SK-N-MC (cell line): ENCODE data around the gene GEMIN5.

Experiments
- DNase-seq: peaks from one replicate; pipeline ENCODE4 v3.0.0-alpha.2; 2011; ENCODE audit warnings: low read depth, low spot score
- H3K27ac ChIP-seq: fragments of 200-600 bp; sonication (generic); 2 replicates; pipeline ENCODE4 v1.5.1; 2016; ENCODE audit warnings: mixed run types
- H3K36me3 ChIP-seq: fragments of 200-600 bp; sonication (generic); 2 replicates; pipeline ENCODE4 v1.6.1; 2017; ENCODE audit warnings: antibody characterized with exemption, low read length, mixed read lengths; ENCODE audit not compliant: insufficient read depth
- H3K4me3 ChIP-seq: fragments of 200-600 bp; sonication (generic); 2 replicates; pipeline ENCODE4 v1.5.1; 2016
- H3K9ac ChIP-seq: fragments of 200-600 bp; sonication (generic); 2 replicates; pipeline ENCODE4 v1.8.0; 2017; ENCODE audit warnings: mixed run types, mixed read lengths; ENCODE audit not compliant: insufficient read length
- H3K9me3 ChIP-seq: fragments of 200-600 bp; sonication (generic); 2 replicates; pipeline ENCODE4 v1.6.1; 2017; ENCODE audit warnings: low read depth, mild to moderate bottlenecking, antibody characterized with exemption, low read length, moderate library complexity, mixed read lengths
- EZH2 ChIP-seq: fragments of 200-600 bp; sonication (generic); IDR thresholded peaks from one replicate; pipeline ENCODE4 v1.6.1; 2017; ENCODE audit warnings: antibody characterized with exemption
- FOXP2 ChIP-seq: optimal IDR thresholded peaks from 2 replicates; pipeline ENCODE3; 2011; ENCODE audit warnings: mild to moderate bottlenecking, moderate library complexity; ENCODE audit not compliant: insufficient read depth; ENCODE audit errors: extremely low read length, control extremely low read depth
- POLR2AphosphoS5 ChIP-seq: IDR thresholded peaks from 2 replicates; pipeline ENCODE4 v1.6.1; 2012; ENCODE audit warnings: mild to moderate bottlenecking, low read depth, low read length, borderline replicate concordance

The GEMIN5 gene

GRCh38 chr5:154858297-154858971 lies 79.6 kb downstream of the GEMIN5 start, which contains the start of gene CNOT8:
CNOT8 (plus strand) TSS chr5:154858627; CDS start chr5:154863279, 4,652 bp downstream.
- Histone ChIP-seq H3K9me3 (no peaks in the 10 kb centered on the region), H3K27ac (peak within 1 kb of the TSS; percentile 96), H3K4me3 (peak within 1 kb of the TSS; percentile 87), H3K9ac (peak within 1 kb of the TSS; percentile 90), H3K36me3 (peaks cover 16% of the 10 kb centered on the region)
- peak; percentile 91; the same call in 1 of the 2 replicates for TF ChIP-seq POLR2AphosphoS5
- no peak for TF ChIP-seq EZH2
- peak; percentile 89 for DNase-seq

GRCh38 chr5:154857530-154858296 lies 80.3 kb downstream of the GEMIN5 start:
- Histone ChIP-seq H3K9ac (peak overlapping the region; percentile 90), H3K36me3 (peaks cover 10% of the 10 kb centered on the region), H3K9me3 (no peaks in the 10 kb centered on the region), H3K4me3 (peak overlapping the region; percentile 87), H3K27ac (peak overlapping the region; percentile 96)
- TF ChIP-seq EZH2 (no peak), POLR2AphosphoS5 (peak; percentile 85), FOXP2 (peak; percentile 57)
- DNase-seq: no peak

GRCh38 chr5:154851351-154851750 lies 86.7 kb downstream of the GEMIN5 start:
- no peak for TF ChIP-seq EZH2
- no peak for TF ChIP-seq FOXP2
- TF ChIP-seq POLR2AphosphoS5: no peak
- Histone ChIP-seq H3K27ac (no peak overlapping the region), H3K9me3 (no peaks in the 10 kb centered on the region), H3K4me3 (no peak overlapping the region), H3K36me3 (no peaks in the 10 kb centered on the region), H3K9ac (no peak overlapping the region)
- no peak for DNase-seq

GRCh38 chr5:154850255-154851062 lies 87.6 kb downstream of the GEMIN5 start, which contains the start of gene FAXDC2:
FAXDC2 (minus strand) TSS chr5:154850603; CDS start chr5:154838178, 12,425 bp downstream.
- DNase-seq: no peak

GRCh38 chr5:154849791-154850201 lies 88.2 kb downstream of the GEMIN5 start:
- no peak for DNase-seq
- no peak overlapping the region for H3K27ac ChIP-seq
- H3K4me3 ChIP-seq: no peak overlapping the region

More at GRCh38 chr5:154850255-154851062, 87.6 kb downstream of the GEMIN5 start, which contains the start of gene FAXDC2:
- Histone ChIP-seq H3K36me3 (no peaks in the 10 kb centered on the region), H3K9me3 (no peaks in the 10 kb centered on the region), H3K27ac (no peak within 1 kb of the TSS), H3K9ac (no peak within 1 kb of the TSS), H3K4me3 (no peak within 1 kb of the TSS)
- TF ChIP-seq FOXP2 (no peak), EZH2 (no peak), POLR2AphosphoS5 (no peak)

GRCh38 chr5:154849264-154849785 lies 88.7 kb downstream of the GEMIN5 start:
- DNase-seq: no peak
- Histone ChIP-seq H3K4me3 (no peak overlapping the region), H3K36me3 (no peaks in the 10 kb centered on the region), H3K27ac (no peak overlapping the region), H3K9ac (no peak overlapping the region), H3K9me3 (no peaks in the 10 kb centered on the region)
- TF ChIP-seq POLR2AphosphoS5 (no peak), FOXP2 (no peak), EZH2 (no peak)

More at GRCh38 chr5:154849791-154850201, 88.2 kb downstream of the GEMIN5 start:
- no peak overlapping the region for H3K9ac ChIP-seq
- TF ChIP-seq FOXP2 (no peak), EZH2 (no peak)
- H3K9me3 ChIP-seq: no peaks in the 10 kb centered on the region
- no peaks in the 10 kb centered on the region for H3K36me3 ChIP-seq

- Histone ChIP-seq H3K36me3 (no peaks in the 10 kb centered on the region), H3K9me3 (no peaks in the 10 kb centered on the region), H3K9ac (no peak overlapping the region), H3K4me3 (no peak overlapping the region), H3K27ac (no peak overlapping the region)
- TF ChIP-seq POLR2AphosphoS5 (no peak), EZH2 (no peak), FOXP2 (no peak)
- no peak for DNase-seq
These were observed 93.2 kb downstream of the GEMIN5 start for GRCh38 chr5:154844809-154845208.
